HG02840 (cell line): ENCODE data around the gene JADE1.

Experiments
- ATAC-seq: cut with Tn5 transposase; IDR thresholded peaks from one replicate; pipeline ENCODE4 v1.9.1; 2021; ENCODE audit warnings: mild to moderate bottlenecking, moderate library complexity, moderate number of reproducible peaks; ENCODE audit not compliant: unreplicated experiment, low FRiP score

The JADE1 gene

GRCh38 chr4:128809477-128810330 lies at the start of gene JADE1:
Gene JADE1, plus strand, starts transcription at chr4:128809700. Its CDS starts 22,059 bp downstream, at chr4:128831759.
- peak; percentile 45 for ATAC-seq

- ATAC-seq: no peak
Observed at GRCh38 chr4:128766781-128767180, 42.7 kb upstream of the JADE1 start.

- no peak for ATAC-seq
Observed at GRCh38 chr4:128768373-128768996, 41.0 kb upstream of the JADE1 start.

DNA sequence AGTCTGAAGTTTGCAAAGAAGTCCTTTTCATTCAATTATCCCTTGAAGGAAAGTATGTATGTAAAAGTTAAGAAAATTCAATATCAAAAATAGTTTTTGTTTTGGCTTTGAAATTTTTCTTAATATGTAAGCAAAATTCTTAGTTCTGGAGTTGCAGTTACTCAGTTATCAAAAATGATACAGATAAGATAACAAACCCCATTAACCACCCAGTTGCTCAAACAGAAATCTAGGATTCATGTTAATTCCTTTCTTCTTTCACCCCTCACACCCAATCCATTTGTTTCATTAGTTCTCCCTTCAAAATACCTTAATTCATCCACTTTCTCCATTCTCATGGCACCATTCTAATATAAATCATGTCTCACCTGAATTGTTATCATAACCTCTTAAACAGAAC lies 40.5 kb upstream of the JADE1 start:
- no peak for ATAC-seq

- ATAC-seq: no peak
Observed at GRCh38 chr4:128770807-128771206, 38.7 kb upstream of the JADE1 start.

- ATAC-seq: no peak
Observed at GRCh38 chr4:128775477-128775876, 34.0 kb upstream of the JADE1 start.

- no peak for ATAC-seq
Observed at GRCh38 chr4:128775916-128776315, 33.6 kb upstream of the JADE1 start.

- ATAC-seq: no peak
Observed at GRCh38 chr4:128776794-128777216, 32.7 kb upstream of the JADE1 start.

GRCh38 chr4:128780688-128781087 lies 28.8 kb upstream of the JADE1 start:
- ATAC-seq: no peak

- no peak for ATAC-seq
Observed at GRCh38 chr4:128782076-128782715, 27.3 kb upstream of the JADE1 start.

DNA sequence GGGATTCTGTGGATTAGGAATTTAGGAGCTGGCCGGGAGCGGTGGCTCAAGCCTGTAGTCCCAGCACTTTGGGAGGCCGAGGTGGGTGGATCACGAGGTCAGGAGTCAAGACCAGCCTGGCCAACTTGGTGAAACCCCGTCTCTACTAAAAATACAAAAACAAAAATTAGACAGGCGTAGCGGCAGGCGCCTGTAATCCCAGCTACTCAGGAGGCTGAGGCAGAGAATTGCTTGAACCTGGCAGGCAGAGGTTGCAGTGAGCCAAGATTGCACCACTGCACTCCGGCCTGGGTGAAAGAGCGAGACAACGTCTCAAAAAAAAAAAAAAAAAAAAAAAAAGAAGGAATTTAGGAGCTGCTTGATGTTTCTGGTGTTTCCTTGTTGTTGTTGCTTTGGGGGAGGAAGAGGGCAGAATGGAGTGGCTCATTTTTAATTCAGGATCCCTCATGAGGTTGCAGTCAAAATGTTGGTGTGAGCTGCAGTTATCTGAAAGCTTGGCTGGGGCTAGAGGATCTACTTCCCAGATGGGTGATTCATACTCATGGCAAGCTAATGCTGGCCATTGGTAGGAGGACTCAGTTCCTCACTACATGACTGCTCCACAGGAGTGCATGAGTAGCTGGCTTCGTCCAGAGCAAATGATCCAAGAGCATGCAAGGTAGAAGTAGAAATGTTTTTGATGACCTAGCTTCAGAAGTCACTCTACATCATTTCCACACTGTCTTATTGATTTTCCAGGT lies 26.5 kb upstream of the JADE1 start:
- no peak for ATAC-seq

- ATAC-seq: no peak
Observed at GRCh38 chr4:128787509-128788311, 21.8 kb upstream of the JADE1 start.

GRCh38 chr4:128793859-128794672 lies 15.4 kb upstream of the JADE1 start:
- ATAC-seq: no peak

- no peak for ATAC-seq
Observed at GRCh38 chr4:128796934-128797333, 12.6 kb upstream of the JADE1 start.

GRCh38 chr4:128800284-128800683 lies 9.2 kb upstream of the JADE1 start:
- no peak for ATAC-seq

- ATAC-seq: no peak
Observed at GRCh38 chr4:128800701-128801284, 8.7 kb upstream of the JADE1 start.

GRCh38 chr4:128802680-128803628 lies 6.5 kb upstream of the JADE1 start:
- no peak for ATAC-seq

DNA sequence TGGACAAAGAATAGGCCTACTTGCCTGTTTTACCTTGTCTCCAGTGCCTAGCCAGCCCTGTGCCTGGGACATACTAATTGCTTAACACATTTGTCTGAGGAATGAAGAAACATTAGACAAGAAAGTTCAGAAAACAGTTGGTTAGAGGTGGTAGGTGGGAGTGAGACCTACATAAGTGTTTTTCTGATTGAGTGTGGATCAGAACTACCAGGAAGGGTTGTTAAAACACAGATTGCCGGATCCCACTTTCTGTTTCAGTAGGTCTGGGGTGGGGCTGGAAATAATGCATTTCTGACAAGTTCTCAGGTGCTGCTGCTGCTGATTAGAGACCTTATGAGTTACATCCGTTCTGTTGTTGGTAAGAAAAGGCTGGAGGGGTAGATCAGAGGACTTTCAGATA lies 5.7 kb upstream of the JADE1 start:
- ATAC-seq: no peak
